Measurements from ENCODE around the gene TEPSIN.

GRCh38 chr17:81259058-81259605 lies 20.3 kb upstream of the TEPSIN start:
- no peak for TF ChIP-seq CTCF (IDR thresholded peaks at IDR 0.05; ENCODE audit: low read length)
- no peak for TF ChIP-seq EZH2phosphoT487 (IDR thresholded peaks at IDR 0.05; ENCODE audit: low read length)
